ENCODE data around the gene GSE1. TPM values are rescaled to one million over a fixed set of nuclear protein-coding genes. Genes with fewer than 3 reads are reported as not detected.

Gene GSE1
- total RNA-seq, 1 experiment from 2014 or later = 15.2 TPM

GRCh38 chr16:85573696-85574641 is 39.2 kb upstream of the GSE1 start:
- no peak for DNase-seq (ENCODE audit: low read depth)

- no peak for DNase-seq (ENCODE audit: low read depth)
These were observed 38.2 kb upstream of the GSE1 start for GRCh38 chr16:85574672-85575475.

- no peak for DNase-seq (ENCODE audit: low read depth)
These were observed 37.2 kb upstream of the GSE1 start for GRCh38 chr16:85575920-85576319.

GRCh38 chr16:85576944-85577343 is 36.2 kb upstream of the GSE1 start:
- no peak for DNase-seq (ENCODE audit: low read depth)

GRCh38 chr16:85577899-85578598 is 35.1 kb upstream of the GSE1 start:
- DNase-seq (ENCODE audit: low read depth) = no peak

GRCh38 chr16:85578599-85578948 is 34.5 kb upstream of the GSE1 start:
- no peak for DNase-seq (ENCODE audit: low read depth)

- no peak for DNase-seq (ENCODE audit: low read depth)
These were observed 33.9 kb upstream of the GSE1 start for GRCh38 chr16:85579191-85579590.

- DNase-seq (ENCODE audit: low read depth) = no peak
These were observed 33.1 kb upstream of the GSE1 start for GRCh38 chr16:85579923-85580580.

- no peak for DNase-seq (ENCODE audit: low read depth)
These were observed 32.4 kb upstream of the GSE1 start for GRCh38 chr16:85580684-85581083.

GRCh38 chr16:85582229-85582991 is 30.7 kb upstream of the GSE1 start:
- DNase-seq (ENCODE audit: low read depth) = peak; percentile 56

- DNase-seq (ENCODE audit: low read depth) = peak; percentile 81
These were observed 29.5 kb upstream of the GSE1 start for GRCh38 chr16:85583491-85584181.

GRCh38 chr16:85584267-85584666 is 28.9 kb upstream of the GSE1 start:
- no peak for DNase-seq (ENCODE audit: low read depth)

GRCh38 chr16:85584819-85585282 is 28.3 kb upstream of the GSE1 start:
- no peak for DNase-seq (ENCODE audit: low read depth)

- no peak for DNase-seq (ENCODE audit: low read depth)
These were observed 27.4 kb upstream of the GSE1 start for GRCh38 chr16:85585711-85586110.

GRCh38 chr16:85586380-85587104 is 26.6 kb upstream of the GSE1 start:
- DNase-seq (ENCODE audit: low read depth) = no peak

- DNase-seq (ENCODE audit: low read depth) = no peak
These were observed 25.2 kb upstream of the GSE1 start for GRCh38 chr16:85587762-85588556.

GRCh38 chr16:85588562-85589503 is 24.3 kb upstream of the GSE1 start:
- DNase-seq (ENCODE audit: low read depth) = no peak

Measured in M059J (cell line).